Suppressor macrophage (primary cell): ENCODE results near the gene NMUR1.

ENCODE experiments used
- DNase-seq, 4 experiments: peaks; one replicate each; pipeline ENCODE4 v3.0.0-alpha.2; 2020 to 2022

The NMUR1 gene

DNA sequence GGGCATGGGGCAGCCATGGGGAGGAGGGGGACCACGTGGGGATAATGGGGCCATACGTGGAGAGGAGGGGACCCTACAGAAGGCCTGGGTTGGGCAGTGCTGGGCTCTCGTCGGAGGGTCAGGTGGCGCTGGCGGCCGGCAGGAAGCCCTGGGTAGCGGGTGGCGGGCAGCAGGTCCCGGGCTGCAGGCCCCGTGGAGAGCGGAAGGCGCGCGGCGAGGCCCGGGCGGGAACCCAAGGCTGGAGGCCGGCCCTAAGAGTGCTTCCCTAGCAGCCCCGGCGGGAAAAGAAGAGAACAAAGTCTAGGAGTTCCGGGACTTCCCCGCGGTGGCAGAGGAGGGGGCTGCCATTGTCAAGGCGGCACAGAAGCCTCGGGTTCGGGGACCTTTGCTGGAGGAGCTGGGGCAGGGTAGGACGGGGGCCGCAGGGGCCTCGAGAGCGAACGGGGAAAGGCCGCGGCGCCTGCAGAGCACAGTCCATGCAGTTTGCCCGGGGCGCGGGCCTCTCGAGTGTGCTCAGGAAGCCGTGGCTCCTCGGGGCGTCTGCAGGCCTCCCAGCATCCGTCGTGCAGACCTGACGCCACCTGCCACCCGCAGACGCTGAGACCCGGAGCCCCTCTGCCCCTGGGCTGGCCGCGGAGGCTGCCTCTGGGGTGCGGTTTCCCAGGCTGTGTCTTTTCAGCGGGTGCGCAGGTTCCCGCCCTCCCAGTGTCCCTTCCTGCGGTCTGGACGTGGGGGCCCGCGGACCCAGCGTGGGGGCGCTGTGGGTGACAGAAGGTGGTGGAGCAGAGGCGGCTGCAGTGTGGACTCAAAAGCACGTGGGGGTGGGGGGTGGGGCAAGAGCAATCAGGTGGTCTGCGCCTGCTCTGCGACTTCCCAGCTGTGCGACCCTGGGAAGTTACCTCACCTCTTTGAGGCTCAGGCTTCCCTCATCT lies 46.6 kb downstream of the NMUR1 start:
- DNase-seq = peak; percentile 54 to 74 (median 63)

DNA sequence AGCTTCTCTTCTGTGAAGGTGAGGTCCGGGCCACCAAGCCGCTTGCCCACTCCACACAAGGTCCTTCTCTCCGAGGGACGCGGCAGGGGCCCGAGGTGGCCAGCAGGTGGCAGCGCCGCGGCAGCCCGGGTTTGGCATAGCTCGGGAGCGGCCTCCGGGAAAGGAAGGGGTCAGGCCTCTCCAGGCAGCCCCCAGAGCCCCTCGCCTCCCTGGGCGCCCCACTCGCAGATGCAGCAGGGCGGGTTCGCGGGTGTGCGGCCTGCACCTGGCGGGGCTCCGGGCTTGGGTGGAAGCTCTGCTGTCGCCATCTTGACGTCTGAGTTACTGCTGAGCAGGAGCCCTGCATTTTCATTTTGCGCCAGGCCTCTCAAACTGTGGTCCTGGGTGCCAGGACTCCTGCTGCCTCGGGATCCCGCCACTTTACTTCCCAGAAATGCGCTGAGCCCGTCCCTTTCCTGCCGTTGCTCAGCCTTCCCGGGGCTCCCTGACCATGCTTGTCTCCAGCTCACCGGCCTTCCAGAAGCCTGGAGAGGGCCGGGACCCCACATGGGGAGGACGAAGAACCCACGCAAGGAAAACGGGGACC lies 47.3 kb downstream of the NMUR1 start:
- peak; percentile 75 to 89 (median 82) for DNase-seq

- no peak for DNase-seq
Observed at GRCh38 chr2:231480781-231481180, 49.5 kb downstream of the NMUR1 start.

- no peak for DNase-seq
Observed at GRCh38 chr2:231479455-231479854, 50.8 kb downstream of the NMUR1 start.

GRCh38 chr2:231476920-231477319 lies 53.3 kb downstream of the NMUR1 start:
- DNase-seq = no peak

- no peak for DNase-seq
Observed at GRCh38 chr2:231475965-231476364, 54.3 kb downstream of the NMUR1 start.
